ENCODE data around the gene CELSR1. TPM values are rescaled to one million over a fixed set of nuclear protein-coding genes. Genes with fewer than 3 reads are reported as not detected.
"Not testable (repeated sequence)": the region's sequence is repeated elsewhere in the genome, so short reads cannot be mapped to it uniquely, and the experiment has no call there.

The CELSR1 gene
- total RNA-seq, 3 donors from 2014 or later, result 1.9 to 4.2 (median 2.5) TPM

DNA sequence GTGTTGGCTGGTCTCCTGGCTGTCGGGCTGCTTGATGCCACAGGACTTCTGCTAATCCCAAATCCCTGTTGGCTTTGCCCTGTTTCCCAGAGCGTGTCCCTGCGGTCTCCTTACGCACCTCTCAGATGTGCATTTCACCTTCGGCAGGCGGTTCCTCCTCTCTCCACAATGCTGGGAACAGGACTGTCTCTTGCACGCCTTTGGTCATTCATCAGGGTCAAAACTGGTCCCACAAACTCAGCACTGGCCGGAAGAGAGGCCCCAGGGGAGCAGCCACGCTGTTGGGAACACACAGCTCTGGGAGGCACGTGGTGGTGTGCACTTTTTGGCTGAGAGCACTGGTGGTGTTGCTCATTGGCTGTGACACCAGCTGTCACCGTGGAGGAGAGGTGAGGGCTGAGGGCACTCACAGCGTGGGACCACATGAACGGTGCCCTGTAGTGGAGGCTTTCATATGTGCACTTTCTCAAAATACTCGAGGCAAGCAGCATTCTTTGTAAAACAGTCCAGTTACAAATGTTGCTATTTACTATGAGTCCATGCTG is 217.2 kb downstream of the CELSR1 start:
- Histone ChIP-seq H3K4me1 (ENCODE audit: low read depth) (no peaks in the 10 kb centered on the region), H3K9me3 (no peaks in the 10 kb centered on the region), H3K36me3 (ENCODE audit: low read depth) (no peaks in the 10 kb centered on the region), H3K4me3 (no peak overlapping the region)
- no peak for ATAC-seq
- intact Hi-C loops (cut with DNase I, micrococcal nuclease), result no loop called here
- no peak for DNase-seq
- TF ChIP-seq, protein P1, sequence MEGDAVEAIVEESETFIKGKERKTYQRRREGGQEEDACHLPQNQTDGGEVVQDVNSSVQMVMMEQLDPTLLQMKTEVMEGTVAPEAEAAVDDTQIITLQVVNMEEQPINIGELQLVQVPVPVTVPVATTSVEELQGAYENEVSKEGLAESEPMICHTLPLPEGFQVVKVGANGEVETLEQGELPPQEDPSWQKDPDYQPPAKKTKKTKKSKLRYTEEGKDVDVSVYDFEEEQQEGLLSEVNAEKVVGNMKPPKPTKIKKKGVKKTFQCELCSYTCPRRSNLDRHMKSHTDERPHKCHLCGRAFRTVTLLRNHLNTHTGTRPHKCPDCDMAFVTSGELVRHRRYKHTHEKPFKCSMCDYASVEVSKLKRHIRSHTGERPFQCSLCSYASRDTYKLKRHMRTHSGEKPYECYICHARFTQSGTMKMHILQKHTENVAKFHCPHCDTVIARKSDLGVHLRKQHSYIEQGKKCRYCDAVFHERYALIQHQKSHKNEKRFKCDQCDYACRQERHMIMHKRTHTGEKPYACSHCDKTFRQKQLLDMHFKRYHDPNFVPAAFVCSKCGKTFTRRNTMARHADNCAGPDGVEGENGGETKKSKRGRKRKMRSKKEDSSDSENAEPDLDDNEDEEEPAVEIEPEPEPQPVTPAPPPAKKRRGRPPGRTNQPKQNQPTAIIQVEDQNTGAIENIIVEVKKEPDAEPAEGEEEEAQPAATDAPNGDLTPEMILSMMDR (IDR thresholded peaks at IDR 0.05), result no peak

DNA sequence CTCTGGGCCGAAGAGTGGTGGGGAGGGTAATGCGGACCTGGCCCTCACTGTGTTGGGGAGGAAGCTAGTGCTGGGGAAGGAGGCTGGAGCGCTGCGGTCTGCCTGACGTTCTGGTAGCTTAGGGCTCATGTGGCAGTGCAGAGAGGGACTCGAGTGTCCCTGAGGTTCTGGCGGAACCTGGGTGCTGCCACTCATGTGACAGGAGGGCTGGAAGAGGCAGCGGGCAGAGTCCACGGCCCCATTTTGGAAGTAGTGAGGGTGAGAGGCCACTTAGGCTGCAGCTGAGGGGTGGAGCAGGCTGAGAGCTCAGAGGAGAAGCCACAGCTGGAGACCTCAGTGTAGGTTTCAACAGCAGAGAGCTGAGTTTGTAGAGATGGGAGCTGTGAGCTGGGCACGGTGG is 218.1 kb downstream of the CELSR1 start:
- intact Hi-C loops (cut with DNase I, micrococcal nuclease), result loop anchor here in 1 of 2 donors (10.0 kb wide), 1 partner anchor 325 kb away; no protein-coding TSS in a partner anchor
- Histone ChIP-seq H3K4me3 (no peak overlapping the region), H3K4me1 (ENCODE audit: low read depth) (no peaks in the 10 kb centered on the region), H3K36me3 (ENCODE audit: low read depth) (no peaks in the 10 kb centered on the region), H3K9me3 (no peaks in the 10 kb centered on the region)
- TF ChIP-seq, protein P1 (IDR thresholded peaks at IDR 0.05), result no peak
- no peak for ATAC-seq
- no peak for DNase-seq

DNA sequence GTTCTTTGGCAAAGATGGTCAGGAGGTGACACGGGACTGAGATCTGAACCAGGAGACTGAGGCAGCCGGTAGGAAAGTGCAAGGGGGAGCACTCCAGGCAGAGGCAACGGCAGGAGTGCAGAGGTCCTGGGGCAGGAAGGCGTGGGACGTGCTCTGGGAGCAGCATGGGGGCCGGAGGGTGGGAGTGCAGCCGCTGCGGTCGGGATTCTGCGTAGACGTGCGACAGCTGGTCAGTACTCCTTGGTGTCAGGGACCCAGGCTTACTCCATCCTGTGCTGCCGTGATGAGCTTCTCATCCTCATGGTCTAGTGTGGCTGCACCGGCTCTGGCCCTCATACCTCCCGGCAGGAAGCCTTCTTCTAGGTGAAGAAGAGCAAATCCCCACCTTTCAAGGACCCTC is 218.8 kb downstream of the CELSR1 start:
- no peak for DNase-seq
- TF ChIP-seq, protein P1 (IDR thresholded peaks at IDR 0.05), result no peak
- Histone ChIP-seq H3K9me3 (no peaks in the 10 kb centered on the region), H3K4me1 (ENCODE audit: low read depth) (no peaks in the 10 kb centered on the region), H3K4me3 (no peak overlapping the region), H3K36me3 (ENCODE audit: low read depth) (no peaks in the 10 kb centered on the region)
- ATAC-seq, result no peak
- intact Hi-C loops (cut with DNase I, micrococcal nuclease), result loop anchor here in 1 of 2 donors (10.0 kb wide), 1 partner anchor 324 kb away; no protein-coding TSS in a partner anchor

DNA sequence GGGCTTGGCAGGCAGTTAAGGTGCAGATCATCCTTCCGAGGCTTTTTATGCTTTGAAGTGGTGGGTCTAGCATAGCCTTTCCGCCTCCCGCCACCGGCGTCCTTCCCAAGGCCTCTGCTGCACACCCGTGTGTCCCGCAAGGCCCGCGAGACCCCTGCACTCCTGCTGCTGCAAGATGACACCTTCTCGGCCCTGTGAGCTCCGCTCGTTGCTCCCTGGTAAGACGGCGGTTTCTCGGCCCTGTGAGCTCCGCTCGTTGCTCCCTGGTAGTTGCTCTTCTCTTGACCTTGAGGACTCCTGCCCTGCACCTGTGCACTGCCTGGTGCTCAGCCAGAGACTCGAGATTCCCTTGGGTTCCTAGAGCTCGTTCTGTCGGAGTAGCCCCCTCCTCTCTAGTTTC is 219.8 kb downstream of the CELSR1 start:
- DNase-seq, result no peak
- no peak for ATAC-seq
- no peaks in the 10 kb centered on the region for H3K36me3 ChIP-seq (ENCODE audit: low read depth)
- no peaks in the 10 kb centered on the region for H3K9me3 ChIP-seq
- no peak overlapping the region for H3K4me3 ChIP-seq
- intact Hi-C loops (cut with DNase I, micrococcal nuclease), result loop anchor here in 1 of 2 donors (10.0 kb wide), 1 partner anchor 323 kb away; no protein-coding TSS in a partner anchor
- no peaks in the 10 kb centered on the region for H3K4me1 ChIP-seq (ENCODE audit: low read depth)
- TF ChIP-seq, protein P1 (IDR thresholded peaks at IDR 0.05), result no peak

DNA sequence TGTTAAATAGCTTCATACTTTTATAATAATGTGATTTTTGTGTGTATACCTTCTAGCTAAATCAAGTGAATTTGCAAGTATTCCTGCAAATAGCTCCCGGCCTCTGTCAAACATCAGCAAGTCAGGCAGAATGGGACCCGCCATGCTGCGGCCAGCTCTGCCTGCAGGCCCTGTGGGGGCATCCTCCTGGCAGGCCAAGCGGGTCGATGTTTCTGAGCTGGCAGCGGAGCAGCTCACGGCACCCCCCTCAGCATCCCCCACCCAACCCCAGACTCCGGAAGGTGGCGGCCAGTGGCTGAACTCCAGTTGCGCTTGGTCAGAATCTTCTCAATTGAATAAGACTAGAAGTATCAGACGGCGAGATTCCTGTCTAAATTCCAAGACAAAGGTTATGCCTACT is 221.4 kb downstream of the CELSR1 start:
- TF ChIP-seq, protein P1 (IDR thresholded peaks at IDR 0.05), result no peak
- ATAC-seq (no peak), DNase-seq (no peak)
- Histone ChIP-seq H3K9me3 (no peaks in the 10 kb centered on the region), H3K4me3 (no peak overlapping the region), H3K4me1 (ENCODE audit: low read depth) (no peaks in the 10 kb centered on the region), H3K36me3 (ENCODE audit: low read depth) (no peaks in the 10 kb centered on the region)
- intact Hi-C loops (cut with DNase I, micrococcal nuclease), result loop anchor here in 1 of 2 donors (10.0 kb wide), 1 partner anchor 321 kb away; no protein-coding TSS in a partner anchor

DNA sequence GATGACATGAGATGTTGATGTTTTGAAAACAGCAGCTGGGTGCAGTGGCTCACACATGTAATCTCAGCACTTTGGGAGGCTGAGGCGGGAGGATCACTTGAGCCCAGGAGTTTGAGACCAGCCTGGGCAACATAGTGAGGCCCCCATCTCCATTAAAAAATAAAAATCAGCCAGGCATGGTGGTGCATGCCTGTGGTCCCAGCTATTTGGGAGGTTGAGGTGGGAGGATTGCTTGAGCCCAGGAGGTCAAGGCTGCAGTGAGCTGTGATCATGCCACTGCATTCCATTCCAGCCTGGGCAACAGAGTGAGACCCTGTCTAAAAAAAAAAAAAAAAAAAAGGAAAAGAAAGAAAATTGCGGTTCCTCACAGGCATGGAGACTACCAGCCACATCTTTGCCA is 224.6 kb downstream of the CELSR1 start:
- not testable (repeated sequence) for H3K4me3 ChIP-seq; H3K36me3 ChIP-seq (ENCODE audit: low read depth); H3K9me3 ChIP-seq; ATAC-seq; DNase-seq; H3K4me1 ChIP-seq (ENCODE audit: low read depth)
- intact Hi-C loops (cut with DNase I, micrococcal nuclease), result loop anchor here (5.0 to 10.0 kb wide), 2 partner anchors 191 to 318 kb away; no protein-coding TSS in a partner anchor
